Neutrophil (primary cell): ENCODE data around the gene C9orf78.
A peak's percentile ranks its signal among the peaks of the same experiment; 100 is the strongest.

ENCODE experiments used
- H3K27ac ChIP-seq: fragments of 200-600 bp; sonication (generic); 2 replicates; pipeline ENCODE4 v1.5.1; 2016; ENCODE audit warnings: mild to moderate bottlenecking, moderate library complexity
- H3K27me3 ChIP-seq: fragments of 200-600 bp; sonication (generic); 2 replicates; pipeline ENCODE4 v1.6.0; 2016; ENCODE audit warnings: mild to moderate bottlenecking
- H3K36me3 ChIP-seq: fragments of 200-600 bp; sonication (generic); 2 replicates; pipeline ENCODE4 v1.5.1; 2017
- H3K4me1 ChIP-seq, 2 experiments: fragments of 200-600 bp in 1 of 2; sonication (generic) in 1 of 2; 1 replicate in 1 of 2; 2 replicates in 1 of 2; pipeline versions ENCODE4 v1.5.1 to v1.6.1; 2013 to 2016; ENCODE audit warnings: low read depth in 1 of 2, low read length in 1 of 2, mild to moderate bottlenecking in 1 of 2, moderate library complexity in 1 of 2; ENCODE audit not compliant: control insufficient read depth in 1 of 2, insufficient read depth in 1 of 2
- H3K4me3 ChIP-seq, 2 experiments: fragments of 200-600 bp in 1 of 2; sonication (generic) in 1 of 2; 1 replicate in 1 of 2; 2 replicates in 1 of 2; pipeline ENCODE4 v1.5.1; 2013 to 2016; ENCODE audit warnings: low read depth in 1 of 2, low read length in 1 of 2, mild to moderate bottlenecking in 1 of 2, moderate library complexity in 1 of 2
- H3K9me3 ChIP-seq: fragments of 200-600 bp; sonication (generic); 2 replicates; pipeline ENCODE4 v1.5.1; 2016
- CTCF ChIP-seq: fragments of 200-600 bp; sonication (generic); IDR thresholded peaks from 2 replicates; pipeline ENCODE4 v1.5.1; 2016; ENCODE audit warnings: antibody characterized with exemption

Gene C9orf78

GRCh38 chr9:129879991-129880653 is 45.0 kb upstream of the C9orf78 start:
- H3K27ac ChIP-seq, result peak overlapping the region; percentile 8
- no peak for TF ChIP-seq CTCF
- peaks cover 17% of the 10 kb centered on the region in 2 experiments for H3K4me1 ChIP-seq
- H3K4me3 ChIP-seq, result no peak overlapping the region
- no peaks in the 10 kb centered on the region for H3K9me3 ChIP-seq
- H3K27me3 ChIP-seq, result no peaks in the 10 kb centered on the region
- H3K36me3 ChIP-seq, result peaks cover 12% of the 10 kb centered on the region

GRCh38 chr9:129879103-129879699 is 44.1 kb upstream of the C9orf78 start:
- Histone ChIP-seq H3K36me3 (peaks cover 21% of the 10 kb centered on the region), H3K27me3 (no peaks in the 10 kb centered on the region), H3K4me1 (peaks cover 8% of the 10 kb centered on the region in 2 experiments), H3K9me3 (no peaks in the 10 kb centered on the region), H3K4me3 (no peak overlapping the region), H3K27ac (no peak overlapping the region)
- TF ChIP-seq CTCF, result no peak

- Histone ChIP-seq H3K36me3 (peaks cover 31% of the 10 kb centered on the region), H3K27me3 (no peaks in the 10 kb centered on the region), H3K4me1 (no peaks in the 10 kb centered on the region), H3K4me3 (no peak overlapping the region), H3K27ac (no peak overlapping the region), H3K9me3 (no peaks in the 10 kb centered on the region)
- TF ChIP-seq CTCF, result no peak
These were observed 43.2 kb upstream of the C9orf78 start for GRCh38 chr9:129878291-129878690.

- no peak overlapping the region for H3K4me3 ChIP-seq
- H3K4me1 ChIP-seq, result no peaks in the 10 kb centered on the region
- no peak for TF ChIP-seq CTCF
- H3K27me3 ChIP-seq, result no peaks in the 10 kb centered on the region
- H3K27ac ChIP-seq, result no peak overlapping the region
- peaks cover 33% of the 10 kb centered on the region for H3K36me3 ChIP-seq
- no peaks in the 10 kb centered on the region for H3K9me3 ChIP-seq
These were observed 41.7 kb upstream of the C9orf78 start for GRCh38 chr9:129876815-129877214.

GRCh38 chr9:129875687-129876395 is 40.8 kb upstream of the C9orf78 start:
- no peak overlapping the region for H3K4me3 ChIP-seq
- TF ChIP-seq CTCF, result no peak
- peaks cover 39% of the 10 kb centered on the region for H3K36me3 ChIP-seq
- H3K27me3 ChIP-seq, result no peaks in the 10 kb centered on the region
- H3K27ac ChIP-seq, result no peak overlapping the region
- no peaks in the 10 kb centered on the region for H3K9me3 ChIP-seq
- H3K4me1 ChIP-seq, result no peaks in the 10 kb centered on the region
